Heart left ventricle (tissue), 16 donors: ENCODE measurements around the gene MEF2A. TPM values are rescaled to one million over a fixed set of nuclear protein-coding genes. Genes with fewer than 3 reads are reported as not detected.

Experiments
- ATAC-seq, 4 donors: fragments of 200-7000 bp; cut with Tn5 transposase; one replicate each; pipeline ENCODE4 v1.9.1; 2020 to 2022; ENCODE audit warnings: moderate library complexity in 4 of 4, mild to moderate bottlenecking in 3 of 4, moderate number of reproducible peaks in 1 of 4
- DNase-seq, 5 donors: peaks; one replicate each; pipeline ENCODE4 v3.0.0-alpha.2; 2020
- H3K27ac ChIP-seq, 12 donors: fragments of 200-600 bp; sonication (generic) in 4 of 12; one replicate each; pipeline versions ENCODE4 v1.5.0 to v1.8.0; 2016 to 2022; ENCODE audit warnings: mild to moderate bottlenecking in 2 of 12
- H3K27me3 ChIP-seq, 9 donors: fragments of 200-600 bp; sonication (generic) in 2 of 9; one replicate each; pipeline versions ENCODE4 v1.5.1 to v1.8.0; 2016 to 2022; ENCODE audit warnings: mild to moderate bottlenecking in 3 of 9
- H3K36me3 ChIP-seq, 9 donors: fragments of 200-600 bp; sonication (generic) in 2 of 9; one replicate each; pipeline versions ENCODE4 v1.5.0 to v1.8.0; 2018 to 2022; ENCODE audit warnings: mild to moderate bottlenecking in 2 of 9
- H3K4me1 ChIP-seq, 12 donors: fragments of 200-600 bp; sonication (generic) in 4 of 12; one replicate each; pipeline versions ENCODE4 v1.5.0 to v1.8.0; 2016 to 2022; ENCODE audit warnings: mild to moderate bottlenecking in 3 of 12
- H3K4me3 ChIP-seq, 12 donors: fragments of 200-600 bp; sonication (generic) in 4 of 12; one replicate each; pipeline versions ENCODE4 v1.5.0 to v1.8.0; 2017 to 2022; ENCODE audit warnings: mild to moderate bottlenecking in 9 of 12, moderate library complexity in 4 of 12
- H3K9me3 ChIP-seq, 12 donors: fragments of 200-600 bp; sonication (generic) in 4 of 12; one replicate each; pipeline versions ENCODE4 v1.5.0 to v1.8.0; 2016 to 2022; ENCODE audit warnings: mild to moderate bottlenecking in 1 of 12
- CTCF ChIP-seq, 12 donors: fragments of 200-600 bp; sonication (generic) in 4 of 12; IDR thresholded peaks; one replicate each; pipeline versions ENCODE4 v1.5.0 to v1.8.0; 2018 to 2022; ENCODE audit warnings: antibody characterized with exemption in 12 of 12, mild to moderate bottlenecking in 5 of 12
- POLR2A ChIP-seq, 2 donors: fragments of 450-650 bp; IDR thresholded peaks; one replicate each; pipeline ENCODE4 v1.6.1; 2017; ENCODE audit warnings: antibody characterized with exemption in 2 of 2, mild to moderate bottlenecking in 2 of 2, moderate library complexity in 2 of 2
- WGBS, 4 donors: extraction: QIAGEN DNeasy Blood & Tissue Kit in 2 of 4; methylation state at CpG; one replicate each; pipeline versions ENCODE4 v1.1.5 to v1.1.7; 2013 to 2018; 5-methylcytosine and 5-hydroxymethylcytosine counted together
- intact Hi-C, 10 donors: fragments of 100-400 bp; cut with DNase I; formaldehyde crosslinking; loops; one replicate each; pipeline versions ENCODE4 v1.11.1 to v1.14.2; 2022
- polyA plus RNA-seq, 2 donors: library from polyadenylated mRNA; stranded (reverse); fragments of 200-250 nt; gene quantifications; one replicate each; pipeline ENCODE4 v1.2.3, GENCODE V29; 2013
- total RNA-seq, 9 donors: library from RNA; depleted of rRNA in 2 of 9; stranded (reverse); fragments of >200 nt in 2 of 9; fragmentation: NEBNext Ultra II Directional in 3 of 9; extraction: Animal tissue kit (Norgen Biotek cat#: 25700) in 3 of 9; gene quantifications; one replicate each; pipeline versions ENCODE4 v1.1.0 to v1.2.4, GENCODE V29; 2016 to 2023
- donor health status: ischemic (EF 13 %, LVEDD 7.1; RV severe dilation, severe dysfunction).
- donor health status: healthy with polysubstance abuse.
- donor health status: DM: no; HTN: yes; CAD: no.
- donor health status: DM: no; HTN: no; CAD: no.
- donor health status: ischemic (EF 25% LVEDD 6.9; RV normal size, moderate dysfunction).
- donor health status: ischemic (EF 25% LVEDD 5.7; RV mildly dilated, moderate dysfunction).
- donor health status: healthy.
- donor health status: DM: yes; HTN: yes; CAD: no.
- donor health status: ischemic (EF 35%, LVEDD 5.7; RV mildly dilated, moderate dysfunction).
- donor health status: nonischemic (EF 11% LVEDD 7.7; RV severe dilation, severe dysfunction).
- donor health status: DM: yes; HTN: yes; CAD: no.
- donor health status: PGD.
- donor health status: ischemic (EF 29% LVEDD 5.4; RV normal size, mild dysfunction).
- donor health status: nonischemic (EF 23%, LVEDD 6.1; RV moderate dilation, normal function).

MEF2A gene
- total and polyA plus RNA-seq, 11 donors, result 53.4 to 192 (median 153) TPM

DNA sequence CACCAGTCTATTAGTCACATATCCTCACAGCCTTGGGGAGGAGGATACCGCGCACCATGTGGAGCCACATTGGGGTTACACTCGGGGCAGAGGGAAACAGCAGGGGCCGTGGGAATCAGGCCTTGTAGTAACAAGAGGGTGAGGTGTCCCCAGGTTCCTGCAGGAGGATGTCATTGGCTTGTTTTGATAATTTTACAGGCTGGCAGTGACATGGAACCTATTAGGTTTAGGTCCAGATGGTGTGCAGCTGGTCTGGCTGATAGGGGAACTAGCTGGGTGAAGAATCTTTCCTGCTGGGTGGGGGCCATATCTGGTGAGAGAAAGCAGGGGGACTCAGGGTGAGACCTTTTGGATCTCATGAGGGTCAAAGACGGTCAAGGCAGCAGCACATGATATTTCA, 9.8 kb upstream of the MEF2A start:
- no peaks in the 10 kb centered on the region for H3K36me3 ChIP-seq
- no peak for TF ChIP-seq CTCF (IDR thresholded peaks at IDR 0.05)
- no peak for TF ChIP-seq POLR2A (IDR thresholded peaks at IDR 0.05)
- H3K4me3 ChIP-seq, result no peak overlapping the region
- intact Hi-C loops, result loop anchor here in 1 of 10 donors (10.0 kb wide), 1 partner anchor 261 kb away; no protein-coding TSS in a partner anchor
- DNase-seq (no peak), ATAC-seq (no peak)
- no peaks in the 10 kb centered on the region for H3K9me3 ChIP-seq
- H3K27me3 ChIP-seq, result no peaks in the 10 kb centered on the region
- 74 to 98% (median 92%) methylated on average over 5 of the region's 5 CpGs for WGBS, 4 donors
- no peak overlapping the region for H3K27ac ChIP-seq
- no peaks in the 10 kb centered on the region for H3K4me1 ChIP-seq

GRCh38 chr15:99556578-99556977, 9.2 kb upstream of the MEF2A start:
- no peak for ATAC-seq
- Histone ChIP-seq H3K4me1 (no peaks in the 10 kb centered on the region), H3K9me3 (no peaks in the 10 kb centered on the region), H3K27me3 (no peaks in the 10 kb centered on the region), H3K27ac (no peak overlapping the region), H3K36me3 (no peaks in the 10 kb centered on the region), H3K4me3 (no peak overlapping the region)
- TF ChIP-seq POLR2A (IDR thresholded peaks at IDR 0.05) (no peak), CTCF (IDR thresholded peaks at IDR 0.05) (no peak)
- intact Hi-C loops, result loop anchor here in 1 of 10 donors (10.0 kb wide), 1 partner anchor 262 kb away; no protein-coding TSS in a partner anchor
- WGBS, 4 donors, result 93 to 98% (median 95%) methylated on average over 4 of the region's 4 CpGs
- no peak for DNase-seq

- H3K27ac ChIP-seq, result no peak overlapping the region
- no peaks in the 10 kb centered on the region for H3K36me3 ChIP-seq
- no peak for ATAC-seq
These were observed 7.7 kb upstream of the MEF2A start for GRCh38 chr15:99558084-99558483.

DNA sequence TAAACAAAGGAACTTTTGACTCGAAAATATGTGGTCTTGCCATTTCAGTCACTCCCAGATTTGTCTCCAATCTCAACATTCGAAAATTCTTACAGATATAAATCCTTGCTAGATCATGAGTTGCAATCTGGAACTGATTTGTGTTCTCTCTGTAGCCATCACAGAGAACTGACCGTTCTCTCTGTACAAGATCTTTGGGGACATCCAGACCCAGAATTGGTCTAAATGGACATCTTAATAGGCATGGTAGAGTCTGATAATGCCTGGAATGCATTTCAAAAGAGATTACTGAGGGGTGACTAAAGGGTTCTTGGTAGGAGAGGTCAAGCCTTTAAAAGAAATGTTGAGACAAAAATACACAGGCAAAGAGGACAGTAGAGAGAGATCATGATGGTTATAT, 7.2 kb upstream of the MEF2A start:
- H3K9me3 ChIP-seq, result no peaks in the 10 kb centered on the region
- intact Hi-C loops, result loop anchor here in 1 of 10 donors (10.0 kb wide), 1 partner anchor 264 kb away; no protein-coding TSS in a partner anchor
- no peak for TF ChIP-seq CTCF (IDR thresholded peaks at IDR 0.05)
- no peak for TF ChIP-seq POLR2A (IDR thresholded peaks at IDR 0.05)
- no peaks in the 10 kb centered on the region for H3K36me3 ChIP-seq
- H3K4me3 ChIP-seq, result no peak overlapping the region
- WGBS, 4 donors, result 83 to 90% (median 85%) methylated on average over 3 of the region's 3 CpGs
- H3K27ac ChIP-seq, result no peak overlapping the region
- H3K4me1 ChIP-seq, result peaks cover 0 to 16% (median 0%) of the 10 kb centered on the region in 12 donors
- DNase-seq (no peak), ATAC-seq (no peak)
- no peaks in the 10 kb centered on the region for H3K27me3 ChIP-seq

More at GRCh38 chr15:99558084-99558483, 7.7 kb upstream of the MEF2A start:
- TF ChIP-seq CTCF (IDR thresholded peaks at IDR 0.05) (no peak), POLR2A (IDR thresholded peaks at IDR 0.05) (no peak)
- no peak overlapping the region for H3K4me3 ChIP-seq
- 89 to 93% (median 92%) methylated on average over 3 of the region's 3 CpGs for WGBS, 4 donors
- no peaks in the 10 kb centered on the region for H3K9me3 ChIP-seq
- no peaks in the 10 kb centered on the region for H3K27me3 ChIP-seq
- peaks cover 0 to 11% (median 0%) of the 10 kb centered on the region in 12 donors for H3K4me1 ChIP-seq
- no peak for DNase-seq
- intact Hi-C loops, result loop anchor here in 1 of 10 donors (10.0 kb wide), 1 partner anchor 263 kb away; no protein-coding TSS in a partner anchor
